Measurements from ENCODE around the gene PAK6.
A peak's percentile ranks its signal among the peaks of the same experiment; 100 is the strongest.

Gene PAK6

DNA sequence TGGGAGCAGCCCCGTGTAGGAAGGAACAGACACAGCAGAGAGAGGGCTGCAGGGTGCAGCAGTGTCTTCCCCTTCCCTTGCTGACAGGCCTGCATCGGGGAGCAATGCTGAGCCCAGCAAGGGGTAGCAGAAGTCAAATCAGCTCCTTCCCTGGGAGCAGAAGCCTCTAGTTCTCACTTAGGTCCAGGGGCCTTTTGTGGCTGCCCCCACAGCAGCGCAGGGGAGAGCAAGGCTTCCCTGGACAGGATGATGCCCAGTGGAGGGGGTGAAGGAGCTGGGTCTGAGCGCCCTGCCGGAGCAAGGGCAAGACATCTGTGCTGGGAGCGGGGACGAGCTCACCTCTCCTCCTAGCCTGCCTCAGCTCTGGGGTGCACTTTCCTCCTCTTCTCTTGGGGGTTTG is 68.0 kb downstream of the PAK6 start:
- Histone ChIP-seq H3K27me3 (ENCODE audit: low read length) (no peaks in the 10 kb centered on the region), H3K4me2 (ENCODE audit: low read depth, low read length, poor library complexity, severe bottlenecking) (no peak overlapping the region)

DNA sequence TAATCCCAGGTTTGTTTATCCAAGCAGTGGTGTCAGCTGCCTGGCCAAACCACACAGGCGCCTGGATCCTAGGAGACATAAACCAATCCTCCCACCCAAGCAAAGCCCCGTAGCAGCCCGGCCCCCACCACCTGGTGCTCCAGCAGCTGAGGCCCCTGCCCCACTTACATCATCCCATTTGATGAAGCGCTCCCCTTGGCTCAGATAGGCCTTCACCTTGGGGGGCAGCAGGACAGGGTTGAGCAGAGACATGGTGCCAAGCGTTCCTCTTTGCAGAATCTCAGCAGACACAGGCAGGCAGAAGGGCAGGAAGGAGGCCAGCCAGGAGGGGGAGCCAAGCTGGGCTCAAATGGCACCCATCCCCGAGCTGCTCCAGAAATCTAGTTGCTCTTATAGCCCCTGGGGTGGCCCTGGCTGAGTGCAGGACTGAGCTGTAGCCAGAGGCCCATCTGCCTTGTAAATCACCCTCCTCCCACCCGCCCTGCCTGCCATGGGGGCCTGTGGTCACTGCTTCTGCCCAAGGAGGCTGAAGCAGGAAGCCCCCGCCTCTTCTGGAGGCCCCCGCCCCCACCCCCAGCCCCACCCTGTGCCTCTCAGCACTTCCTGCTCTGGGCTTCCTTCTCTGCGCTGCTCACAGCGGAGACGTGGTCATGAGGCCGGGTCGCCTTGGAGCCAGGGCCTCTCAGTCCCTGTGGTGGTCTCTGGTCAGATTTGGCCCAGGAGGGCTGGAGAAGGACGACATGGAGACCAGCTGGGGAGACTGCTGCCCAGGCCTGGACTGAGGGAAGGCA is 68.8 kb downstream of the PAK6 start, which contains the start of gene PLCB2:
Gene PLCB2, minus strand, starts transcription at position 515 of the 791 bp plus-strand sequence. Its CDS starts 263 bp downstream, at position 252.
- Histone ChIP-seq H3F3A (ENCODE audit: insufficient read depth) (no peaks in the 10 kb centered on the region), H3K9ac (ENCODE audit: low read length) (no peak within 1 kb of the TSS), H4K20me1 (ENCODE audit: low read depth, low read length) (no peaks in the 10 kb centered on the region), H3K27me3 (ENCODE audit: low read length) (no peaks in the 10 kb centered on the region), H3K4me2 (ENCODE audit: low read depth, low read length, poor library complexity, severe bottlenecking) (peak within 1 kb of the TSS; percentile 20), H3K4me3 (ENCODE audit: insufficient read depth, low read length, poor library complexity, severe bottlenecking) (no peak within 1 kb of the TSS), H3K79me2 (ENCODE audit: insufficient read depth, low read length) (no peaks in the 10 kb centered on the region), H3K36me3 (ENCODE audit: low read length) (no peaks in the 10 kb centered on the region), H2AFZ (ENCODE audit: low read depth, low read length, severe bottlenecking) (no peak within 1 kb of the TSS), H3K9me2 (replicated peaks; ENCODE audit: insufficient read depth, low read length) (no peaks in the 10 kb centered on the region), H3K9me3 (ENCODE audit: insufficient read depth, low read length) (no peaks in the 10 kb centered on the region), H3K27ac (ENCODE audit: low read depth, low read length) (no peak within 1 kb of the TSS)
- TF ChIP-seq, protein P1, sequence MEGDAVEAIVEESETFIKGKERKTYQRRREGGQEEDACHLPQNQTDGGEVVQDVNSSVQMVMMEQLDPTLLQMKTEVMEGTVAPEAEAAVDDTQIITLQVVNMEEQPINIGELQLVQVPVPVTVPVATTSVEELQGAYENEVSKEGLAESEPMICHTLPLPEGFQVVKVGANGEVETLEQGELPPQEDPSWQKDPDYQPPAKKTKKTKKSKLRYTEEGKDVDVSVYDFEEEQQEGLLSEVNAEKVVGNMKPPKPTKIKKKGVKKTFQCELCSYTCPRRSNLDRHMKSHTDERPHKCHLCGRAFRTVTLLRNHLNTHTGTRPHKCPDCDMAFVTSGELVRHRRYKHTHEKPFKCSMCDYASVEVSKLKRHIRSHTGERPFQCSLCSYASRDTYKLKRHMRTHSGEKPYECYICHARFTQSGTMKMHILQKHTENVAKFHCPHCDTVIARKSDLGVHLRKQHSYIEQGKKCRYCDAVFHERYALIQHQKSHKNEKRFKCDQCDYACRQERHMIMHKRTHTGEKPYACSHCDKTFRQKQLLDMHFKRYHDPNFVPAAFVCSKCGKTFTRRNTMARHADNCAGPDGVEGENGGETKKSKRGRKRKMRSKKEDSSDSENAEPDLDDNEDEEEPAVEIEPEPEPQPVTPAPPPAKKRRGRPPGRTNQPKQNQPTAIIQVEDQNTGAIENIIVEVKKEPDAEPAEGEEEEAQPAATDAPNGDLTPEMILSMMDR (IDR thresholded peaks at IDR 0.05; ENCODE audit: insufficient read depth, low read length, poor library complexity, severe bottlenecking), result peak; percentile 13
- no peak for TF ChIP-seq EZH2phosphoT487 (conservative IDR thresholded peaks at IDR 0.05; ENCODE audit: low read length)

More for the DNA sequence above, 68.0 kb downstream of the PAK6 start:
- no peaks in the 10 kb centered on the region for H4K20me1 ChIP-seq (ENCODE audit: low read depth, low read length)
- H3K4me3 ChIP-seq (ENCODE audit: insufficient read depth, low read length, poor library complexity, severe bottlenecking), result no peak overlapping the region
- TF ChIP-seq, protein P1 (IDR thresholded peaks at IDR 0.05; ENCODE audit: insufficient read depth, low read length, poor library complexity, severe bottlenecking), result no peak
- TF ChIP-seq EZH2phosphoT487 (conservative IDR thresholded peaks at IDR 0.05; ENCODE audit: low read length), result no peak
- no peak overlapping the region for H3K27ac ChIP-seq (ENCODE audit: low read depth, low read length)
- H2AFZ ChIP-seq (ENCODE audit: low read depth, low read length, severe bottlenecking), result no peak overlapping the region
- H3K9me2 ChIP-seq (replicated peaks; ENCODE audit: insufficient read depth, low read length), result no peaks in the 10 kb centered on the region
- H3F3A ChIP-seq (ENCODE audit: insufficient read depth), result no peaks in the 10 kb centered on the region
- no peaks in the 10 kb centered on the region for H3K79me2 ChIP-seq (ENCODE audit: insufficient read depth, low read length)
- no peak overlapping the region for H3K9ac ChIP-seq (ENCODE audit: low read length)
- H3K9me3 ChIP-seq (ENCODE audit: insufficient read depth, low read length), result no peaks in the 10 kb centered on the region
- no peaks in the 10 kb centered on the region for H3K36me3 ChIP-seq (ENCODE audit: low read length)

DNA sequence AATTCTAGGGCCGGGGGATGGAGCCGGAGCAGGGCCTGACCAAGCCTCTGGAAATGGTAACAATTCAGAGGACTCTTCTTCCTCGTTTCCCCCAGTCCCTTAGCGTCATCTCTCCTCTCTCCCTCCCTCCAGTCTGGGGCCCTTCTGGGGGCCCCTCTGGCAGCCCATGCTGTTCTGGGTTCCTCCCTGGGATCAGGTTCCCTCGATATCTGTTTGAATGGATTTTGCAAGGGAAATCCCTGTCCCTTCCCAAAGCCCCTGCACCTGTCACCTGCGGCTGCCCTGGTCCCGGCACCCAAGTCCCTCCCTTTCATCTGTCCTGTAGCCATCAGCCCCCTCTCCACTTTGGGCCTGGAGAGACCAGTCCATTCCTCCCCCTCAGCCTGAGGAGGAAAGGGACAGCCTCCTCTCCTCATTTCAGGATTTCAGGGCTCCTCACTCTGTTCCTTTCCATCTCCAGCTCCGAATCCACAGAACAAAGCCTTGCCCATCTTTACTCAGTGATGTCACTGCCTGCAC is 70.5 kb downstream of the PAK6 start:
- Histone ChIP-seq H3F3A (ENCODE audit: insufficient read depth) (no peaks in the 10 kb centered on the region), H3K79me2 (ENCODE audit: insufficient read depth, low read length) (no peaks in the 10 kb centered on the region), H3K4me3 (ENCODE audit: insufficient read depth, low read length, poor library complexity, severe bottlenecking) (no peak overlapping the region), H4K20me1 (ENCODE audit: low read depth, low read length) (no peaks in the 10 kb centered on the region), H3K4me2 (ENCODE audit: low read depth, low read length, poor library complexity, severe bottlenecking) (no peak overlapping the region), H3K9me3 (ENCODE audit: insufficient read depth, low read length) (no peaks in the 10 kb centered on the region), H3K9me2 (replicated peaks; ENCODE audit: insufficient read depth, low read length) (no peaks in the 10 kb centered on the region), H3K9ac (ENCODE audit: low read length) (no peak overlapping the region), H2AFZ (ENCODE audit: low read depth, low read length, severe bottlenecking) (no peak overlapping the region), H3K27ac (ENCODE audit: low read depth, low read length) (no peak overlapping the region), H3K27me3 (ENCODE audit: low read length) (no peaks in the 10 kb centered on the region), H3K36me3 (ENCODE audit: low read length) (no peaks in the 10 kb centered on the region)
- TF ChIP-seq, protein P1 (IDR thresholded peaks at IDR 0.05; ENCODE audit: insufficient read depth, low read length, poor library complexity, severe bottlenecking), result no peak
- TF ChIP-seq EZH2phosphoT487 (conservative IDR thresholded peaks at IDR 0.05; ENCODE audit: low read length), result no peak
